SK-N-SH (cell line): Measurements from ENCODE around the gene NAALADL2. TPM values are rescaled to one million over a fixed set of nuclear protein-coding genes. Genes with fewer than 3 reads are reported as not detected.

Experiments used
- CTCF ChIA-PET: fragments of 300-600, 350-600 bp; formaldehyde crosslinking; extraction: SDS; loops from one replicate; lab custom pipeline; 2021; lab: Yijun Ruan, JAX
- POLR2A ChIA-PET: fragments of 350-600 bp; sonication (Branson Sonifier 250); formaldehyde crosslinking; extraction: SDS; loops from one replicate; lab custom pipeline; 2020; ENCODE audit warnings: antibody characterized with exemption, inconsistent platforms; lab: Yijun Ruan, JAX
- DNase-seq: peaks from one replicate; pipeline ENCODE4 v3.0.0; 2012
- H2AFZ ChIP-seq: fragments of 200-600 bp; sonication (generic); 2 replicates; pipeline ENCODE4 v1.8.1; 2016; ENCODE audit warnings: antibody characterized with exemption, mild to moderate bottlenecking, low read depth
- H3F3A ChIP-seq: fragments of 200-600 bp; sonication (generic); replicated peaks from 2 replicates; pipeline ENCODE3; 2016; ENCODE audit warnings: antibody characterized with exemption, mild to moderate bottlenecking; ENCODE audit not compliant: insufficient read depth
- H3K27ac ChIP-seq, 2 experiments: fragments of 200-500 bp in 1 of 2; fragments of 200-600 bp in 1 of 2; sonication (Bioruptor generic) in 1 of 2; sonication (generic), shearing (Covaris generic) in 1 of 2; 2 replicates each; pipeline versions ENCODE4 v1.5.1 to v1.6.1; 2014 to 2016; ENCODE audit warnings: low read depth in 2 of 2, inconsistent platforms in 1 of 2, low read length in 1 of 2, mild to moderate bottlenecking in 1 of 2, mixed read lengths in 1 of 2
- H3K27me3 ChIP-seq: fragments of 200-600 bp; sonication (generic), shearing (Covaris generic); 2 replicates; pipeline ENCODE4 v1.6.1; 2016; ENCODE audit warnings: mixed run types; ENCODE audit not compliant: insufficient read depth
- H3K36me3 ChIP-seq, 2 experiments: fragments of 200-500 bp in 1 of 2; fragments of 200-600 bp in 1 of 2; sonication (Bioruptor generic) in 1 of 2; sonication (generic) in 1 of 2; replicated peaks in 1 of 2; 2 replicates each; pipeline versions ENCODE3 to v1.5.1; 2014 to 2016; ENCODE audit warnings: low read length in 1 of 2, mild to moderate bottlenecking in 1 of 2; ENCODE audit not compliant: insufficient read depth in 2 of 2, control insufficient read depth in 1 of 2
- H3K4me1 ChIP-seq, 2 experiments: fragments of 200-500 bp in 1 of 2; fragments of 200-600 bp in 1 of 2; sonication (Bioruptor generic) in 1 of 2; sonication (generic), shearing (Covaris generic) in 1 of 2; 2 replicates each; pipeline versions ENCODE4 v1.5.1 to v1.6.1; 2014 to 2016; ENCODE audit warnings: low read depth in 1 of 2, low read length in 1 of 2, mixed run types in 1 of 2; ENCODE audit not compliant: insufficient read depth in 2 of 2, control insufficient read depth in 1 of 2
- H3K4me2 ChIP-seq: fragments of 200-600 bp; sonication (generic), shearing (Covaris generic); 2 replicates; pipeline ENCODE4 v1.6.1; 2017; ENCODE audit warnings: mixed run types
- H3K4me3 ChIP-seq, 2 experiments: fragments of 200-500 bp in 1 of 2; fragments of 200-600 bp in 1 of 2; sonication (Bioruptor generic) in 1 of 2; sonication (generic), shearing (Covaris generic) in 1 of 2; 2 replicates each; pipeline versions ENCODE4 v1.5.1 to v1.8.1; 2014 to 2016; ENCODE audit warnings: low read depth in 2 of 2, inconsistent platforms in 1 of 2, low read length in 1 of 2, mild to moderate bottlenecking in 1 of 2, mixed read lengths in 1 of 2, moderate library complexity in 1 of 2
- H3K79me2 ChIP-seq: fragments of 200-600 bp; sonication (generic); 2 replicates; pipeline ENCODE4 v1.8.1; 2017; ENCODE audit warnings: mild to moderate bottlenecking; ENCODE audit not compliant: insufficient read depth
- H3K9ac ChIP-seq: fragments of 200-600 bp; sonication (generic); 2 replicates; pipeline ENCODE4 v1.6.1; 2017; ENCODE audit warnings: mixed run types
- H3K9me2 ChIP-seq: fragments of 200-600 bp; sonication (generic); 2 replicates; pipeline ENCODE4 v1.6.1; 2017; ENCODE audit warnings: mixed run types
- H3K9me3 ChIP-seq: fragments of 200-600 bp; sonication (generic); 2 replicates; pipeline ENCODE4 v1.6.1; 2017; ENCODE audit warnings: mixed run types, mild to moderate bottlenecking, moderate library complexity
- H4K20me1 ChIP-seq: fragments of 200-600 bp; sonication (generic); 2 replicates; pipeline ENCODE4 v1.6.1; 2017; ENCODE audit warnings: mild to moderate bottlenecking, mixed run types; ENCODE audit not compliant: insufficient read depth
- CHD2 ChIP-seq: fragments of 150-350 bp; IDR thresholded peaks from 2 replicates; pipeline ENCODE4 v1.6.1; 2018; ENCODE audit warnings: low read length; ENCODE audit not compliant: partially characterized antibody
- ELF1 ChIP-seq: IDR thresholded peaks from 2 replicates; pipeline ENCODE4 v1.4.0; 2012
- GABPA ChIP-seq: IDR thresholded peaks from 2 replicates; pipeline ENCODE4 v1.4.0; 2012; ENCODE audit warnings: low read depth, mild to moderate bottlenecking
- NFIC ChIP-seq: IDR thresholded peaks from 2 replicates; pipeline ENCODE4 v1.4.0; 2012; ENCODE audit warnings: borderline replicate concordance
- NRF1 ChIP-seq: IDR thresholded peaks from 2 replicates; pipeline ENCODE4 v1.6.1; 2012; ENCODE audit warnings: low read depth, mild to moderate bottlenecking, low read length
- SMC3 ChIP-seq: IDR thresholded peaks from 2 replicates; pipeline ENCODE4 v1.6.1; 2012; ENCODE audit warnings: low read depth, low read length, improper control_type of control experiment
- TAF1 ChIP-seq: IDR thresholded peaks from 2 replicates; pipeline ENCODE4 v1.6.1; 2012; ENCODE audit warnings: low read depth, mild to moderate bottlenecking, low read length, moderate library complexity, borderline replicate concordance
- TCF12 ChIP-seq: IDR thresholded peaks from 2 replicates; pipeline ENCODE4 v1.4.0; 2012
- TEAD4 ChIP-seq: IDR thresholded peaks from 2 replicates; pipeline ENCODE4 v1.4.0; 2012; ENCODE audit warnings: mild to moderate bottlenecking, borderline replicate concordance; ENCODE audit not compliant: insufficient read depth
- YY1 ChIP-seq: IDR thresholded peaks from 2 replicates; pipeline ENCODE4 v1.4.0; 2012; ENCODE audit warnings: low read depth, mild to moderate bottlenecking
- WGBS: methylation state at CpG from one replicate; pipeline ENCODE4 v1.1.6; 2017; ENCODE audit warnings: low lambda C conversion rate; 5-methylcytosine and 5-hydroxymethylcytosine counted together
- polyA plus RNA-seq, 3 experiments: library from polyadenylated mRNA; depleted of rRNA; stranded (reverse); fragments of >200 nt; gene quantifications; 2 replicates each; pipeline ENCODE4 v1.2.3, GENCODE V29; 2012
- TF ChIP-seq, protein P1 (sequence below): IDR thresholded peaks from 2 replicates; pipeline ENCODE4 v1.6.1; 2012; ENCODE audit warnings: mild to moderate bottlenecking, low read depth, low read length, moderate library complexity
- TF ChIP-seq, protein P2 (sequence below): IDR thresholded peaks from 2 replicates; pipeline ENCODE4 v1.4.0; 2012; ENCODE audit warnings: low read depth, borderline replicate concordance
- TF ChIP-seq, protein P3 (sequence below): fragments of 200-600 bp; sonication (generic); IDR thresholded peaks from 2 replicates; pipeline ENCODE4 v1.6.1; 2017; ENCODE audit warnings: antibody characterized with exemption, mild to moderate bottlenecking, moderate library complexity

NAALADL2 gene
- polyA plus RNA-seq, 1 of the 3 experiments (the other 2 are of a cell fraction): 1.2 TPM

DNA sequence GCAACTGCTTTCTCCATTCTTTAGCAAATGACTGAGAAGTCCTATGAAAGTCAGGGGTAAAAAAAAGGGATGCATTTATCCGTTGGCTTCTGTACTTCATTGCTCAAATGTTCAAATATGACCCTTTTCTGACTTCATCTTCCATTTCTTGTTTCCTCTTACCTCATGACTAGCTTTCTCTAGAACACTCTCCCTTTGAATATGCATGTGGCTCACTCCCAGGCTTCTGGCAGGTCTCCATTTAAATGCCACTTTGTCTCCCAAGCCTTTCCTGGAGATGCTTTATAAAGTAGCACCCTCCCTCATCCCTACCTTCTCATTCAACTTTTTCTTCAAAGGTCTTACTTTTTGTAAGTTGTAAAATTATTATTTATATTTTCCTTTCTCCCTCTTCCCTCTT lies 781.8 kb downstream of the NAALADL2 start:
- CTCF ChIA-PET: no interaction called here
- H3K4me3 ChIP-seq: no peak overlapping the region

More for the DNA sequence above, 781.8 kb downstream of the NAALADL2 start:
- H4K20me1 ChIP-seq: no peaks in the 10 kb centered on the region
- H3K9me3 ChIP-seq: no peaks in the 10 kb centered on the region
- H3K9ac ChIP-seq: no peak overlapping the region
- H3K4me1 ChIP-seq: no peaks in the 10 kb centered on the region
- no peak for DNase-seq
- WGBS: 26% methylated on average over 1 of the region's 1 CpG
- POLR2A ChIA-PET: no interaction called here
- TF ChIP-seq, protein P1, sequence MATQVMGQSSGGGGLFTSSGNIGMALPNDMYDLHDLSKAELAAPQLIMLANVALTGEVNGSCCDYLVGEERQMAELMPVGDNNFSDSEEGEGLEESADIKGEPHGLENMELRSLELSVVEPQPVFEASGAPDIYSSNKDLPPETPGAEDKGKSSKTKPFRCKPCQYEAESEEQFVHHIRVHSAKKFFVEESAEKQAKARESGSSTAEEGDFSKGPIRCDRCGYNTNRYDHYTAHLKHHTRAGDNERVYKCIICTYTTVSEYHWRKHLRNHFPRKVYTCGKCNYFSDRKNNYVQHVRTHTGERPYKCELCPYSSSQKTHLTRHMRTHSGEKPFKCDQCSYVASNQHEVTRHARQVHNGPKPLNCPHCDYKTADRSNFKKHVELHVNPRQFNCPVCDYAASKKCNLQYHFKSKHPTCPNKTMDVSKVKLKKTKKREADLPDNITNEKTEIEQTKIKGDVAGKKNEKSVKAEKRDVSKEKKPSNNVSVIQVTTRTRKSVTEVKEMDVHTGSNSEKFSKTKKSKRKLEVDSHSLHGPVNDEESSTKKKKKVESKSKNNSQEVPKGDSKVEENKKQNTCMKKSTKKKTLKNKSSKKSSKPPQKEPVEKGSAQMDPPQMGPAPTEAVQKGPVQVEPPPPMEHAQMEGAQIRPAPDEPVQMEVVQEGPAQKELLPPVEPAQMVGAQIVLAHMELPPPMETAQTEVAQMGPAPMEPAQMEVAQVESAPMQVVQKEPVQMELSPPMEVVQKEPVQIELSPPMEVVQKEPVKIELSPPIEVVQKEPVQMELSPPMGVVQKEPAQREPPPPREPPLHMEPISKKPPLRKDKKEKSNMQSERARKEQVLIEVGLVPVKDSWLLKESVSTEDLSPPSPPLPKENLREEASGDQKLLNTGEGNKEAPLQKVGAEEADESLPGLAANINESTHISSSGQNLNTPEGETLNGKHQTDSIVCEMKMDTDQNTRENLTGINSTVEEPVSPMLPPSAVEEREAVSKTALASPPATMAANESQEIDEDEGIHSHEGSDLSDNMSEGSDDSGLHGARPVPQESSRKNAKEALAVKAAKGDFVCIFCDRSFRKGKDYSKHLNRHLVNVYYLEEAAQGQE: no peak
- TF ChIP-seq ELF1 (no peak), CHD2 (no peak), YY1 (no peak), TEAD4 (no peak), SMC3 (no peak), GABPA (no peak), TCF12 (no peak), TAF1 (no peak), NFIC (no peak), NRF1 (no peak)
- TF ChIP-seq, protein P2, sequence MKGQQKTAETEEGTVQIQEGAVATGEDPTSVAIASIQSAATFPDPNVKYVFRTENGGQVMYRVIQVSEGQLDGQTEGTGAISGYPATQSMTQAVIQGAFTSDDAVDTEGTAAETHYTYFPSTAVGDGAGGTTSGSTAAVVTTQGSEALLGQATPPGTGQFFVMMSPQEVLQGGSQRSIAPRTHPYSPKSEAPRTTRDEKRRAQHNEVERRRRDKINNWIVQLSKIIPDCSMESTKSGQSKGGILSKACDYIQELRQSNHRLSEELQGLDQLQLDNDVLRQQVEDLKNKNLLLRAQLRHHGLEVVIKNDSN: no peak
- TF ChIP-seq, protein P3, sequence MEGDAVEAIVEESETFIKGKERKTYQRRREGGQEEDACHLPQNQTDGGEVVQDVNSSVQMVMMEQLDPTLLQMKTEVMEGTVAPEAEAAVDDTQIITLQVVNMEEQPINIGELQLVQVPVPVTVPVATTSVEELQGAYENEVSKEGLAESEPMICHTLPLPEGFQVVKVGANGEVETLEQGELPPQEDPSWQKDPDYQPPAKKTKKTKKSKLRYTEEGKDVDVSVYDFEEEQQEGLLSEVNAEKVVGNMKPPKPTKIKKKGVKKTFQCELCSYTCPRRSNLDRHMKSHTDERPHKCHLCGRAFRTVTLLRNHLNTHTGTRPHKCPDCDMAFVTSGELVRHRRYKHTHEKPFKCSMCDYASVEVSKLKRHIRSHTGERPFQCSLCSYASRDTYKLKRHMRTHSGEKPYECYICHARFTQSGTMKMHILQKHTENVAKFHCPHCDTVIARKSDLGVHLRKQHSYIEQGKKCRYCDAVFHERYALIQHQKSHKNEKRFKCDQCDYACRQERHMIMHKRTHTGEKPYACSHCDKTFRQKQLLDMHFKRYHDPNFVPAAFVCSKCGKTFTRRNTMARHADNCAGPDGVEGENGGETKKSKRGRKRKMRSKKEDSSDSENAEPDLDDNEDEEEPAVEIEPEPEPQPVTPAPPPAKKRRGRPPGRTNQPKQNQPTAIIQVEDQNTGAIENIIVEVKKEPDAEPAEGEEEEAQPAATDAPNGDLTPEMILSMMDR: no peak
- no peak overlapping the region for H3K27ac ChIP-seq
- H3F3A ChIP-seq: no peaks in the 10 kb centered on the region
- no peaks in the 10 kb centered on the region for H3K27me3 ChIP-seq
- no peaks in the 10 kb centered on the region for H3K9me2 ChIP-seq
- H3K36me3 ChIP-seq: no peaks in the 10 kb centered on the region
- H3K79me2 ChIP-seq: no peaks in the 10 kb centered on the region
- H2AFZ ChIP-seq: no peak overlapping the region
- H3K4me2 ChIP-seq: no peak overlapping the region
